ENCODE results near the gene KIF3A.

Gene KIF3A

GRCh38 chr5:132690156-132690555 is 47.2 kb downstream of the KIF3A start:
- Mint-ChIP-seq H3K36me3 (peaks cover 6% of the 10 kb centered on the region), H3K27me3 (no peaks in the 10 kb centered on the region), H3K4me3 (no peak overlapping the region), H3K4me1 (peaks cover 3% of the 10 kb centered on the region), H3K27ac (no peak overlapping the region), H3K9me3 (peaks cover 2% of the 10 kb centered on the region)
- no peak for DNase-seq (ENCODE audit: low spot score in 2 of 2)
- no peak for ATAC-seq (ENCODE audit: low read depth)

DNA sequence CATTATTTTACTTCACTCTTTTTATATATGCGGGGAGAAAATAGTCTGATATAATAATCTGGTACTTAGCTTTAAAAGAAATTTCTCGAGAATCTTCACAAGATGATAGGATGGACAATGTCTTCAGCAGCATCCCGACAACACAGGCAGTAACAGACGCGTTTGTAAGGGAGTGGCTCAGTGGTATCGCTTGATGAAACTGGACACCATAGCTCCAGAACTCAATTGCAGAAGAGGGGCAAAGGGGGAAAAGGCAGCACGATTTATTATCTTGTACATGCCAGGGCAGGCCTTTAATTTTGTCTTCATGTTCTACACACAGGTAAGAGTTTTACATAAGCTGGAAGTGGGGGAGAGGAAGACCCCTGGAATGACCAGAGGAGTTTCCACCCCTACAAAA is 47.8 kb downstream of the KIF3A start:
- H3K4me1 Mint-ChIP-seq: peaks cover 3% of the 10 kb centered on the region
- no peak for DNase-seq (ENCODE audit: low spot score in 2 of 2)
- H3K9me3 Mint-ChIP-seq: peaks cover 2% of the 10 kb centered on the region
- H3K27ac Mint-ChIP-seq: no peak overlapping the region
- peaks cover 6% of the 10 kb centered on the region for H3K36me3 Mint-ChIP-seq
- H3K4me3 Mint-ChIP-seq: no peak overlapping the region
- ATAC-seq (ENCODE audit: low read depth): no peak
- H3K27me3 Mint-ChIP-seq: no peaks in the 10 kb centered on the region

DNA sequence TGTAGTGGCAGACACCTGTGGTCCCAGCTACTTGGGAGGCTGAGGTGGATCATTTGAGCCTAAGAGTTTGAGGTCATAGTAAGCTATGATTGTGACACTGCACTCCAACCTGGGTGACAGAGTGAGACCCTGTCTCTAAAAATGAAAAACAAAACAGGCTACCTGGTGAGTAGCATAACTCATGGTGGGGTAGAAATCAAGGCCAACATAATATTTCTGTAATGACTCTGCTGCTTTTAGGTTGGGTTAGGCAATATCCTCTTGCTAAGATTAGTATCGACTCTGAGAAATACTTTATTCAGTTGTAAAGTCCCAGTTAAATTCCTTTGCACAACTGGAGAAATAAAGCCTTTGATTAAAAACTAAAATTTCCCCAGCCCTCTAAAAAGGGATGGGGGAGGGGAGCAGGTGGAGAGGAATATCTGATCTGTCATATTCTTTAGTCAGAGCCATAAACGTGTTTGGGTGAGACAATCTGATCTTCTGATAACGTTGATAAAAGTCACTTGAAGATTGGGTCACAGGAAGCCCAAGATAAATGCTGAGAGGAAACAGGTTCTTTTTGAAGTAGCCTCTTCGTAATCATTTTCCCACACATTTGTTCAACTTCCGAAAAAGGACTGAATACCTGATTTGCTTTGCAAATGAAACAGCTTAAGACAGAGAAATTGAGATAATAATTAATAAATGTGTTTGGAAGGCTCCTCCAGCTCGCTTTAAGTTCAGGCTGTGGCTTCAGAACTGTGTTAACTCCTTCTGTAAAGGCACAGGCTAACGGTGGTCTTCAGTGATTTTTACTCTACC is 48.6 kb downstream of the KIF3A start:
- no peak overlapping the region for H3K27ac Mint-ChIP-seq

GRCh38 chr5:132687995-132688394 is 49.4 kb downstream of the KIF3A start:
- no peak for DNase-seq (ENCODE audit: low spot score in 2 of 2)
- peak; percentile 21 for ATAC-seq (ENCODE audit: low read depth)
- no peak overlapping the region for H3K4me3 Mint-ChIP-seq

More for the DNA sequence above, 48.6 kb downstream of the KIF3A start:
- H3K4me1 Mint-ChIP-seq: peaks cover 3% of the 10 kb centered on the region
- ATAC-seq (ENCODE audit: low read depth) (no peak), DNase-seq (ENCODE audit: low spot score in 2 of 2) (no peak)
- H3K27me3 Mint-ChIP-seq: no peaks in the 10 kb centered on the region
- peaks cover 2% of the 10 kb centered on the region for H3K9me3 Mint-ChIP-seq
- peaks cover 6% of the 10 kb centered on the region for H3K36me3 Mint-ChIP-seq
- H3K4me3 Mint-ChIP-seq: no peak overlapping the region

DNA sequence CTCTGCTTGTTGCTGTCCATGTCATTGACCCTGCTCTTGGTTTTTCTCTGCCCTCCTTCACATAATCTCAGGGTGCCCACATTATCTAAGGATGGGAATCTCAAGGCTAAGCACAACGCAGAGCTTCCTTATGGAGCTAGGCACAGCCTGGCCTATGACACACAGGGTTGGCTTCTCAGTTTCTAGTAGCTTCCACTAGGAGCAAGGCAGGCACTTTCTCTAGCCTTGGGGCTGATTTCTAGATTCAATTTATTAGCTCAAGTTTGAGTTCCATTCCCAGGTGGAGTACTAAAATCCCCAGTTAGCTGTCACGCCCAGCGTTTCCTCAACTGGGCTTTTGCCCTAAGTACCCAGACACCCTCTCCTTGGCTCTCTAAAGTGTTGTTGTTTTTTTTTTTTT is 51.2 kb downstream of the KIF3A start:
- Mint-ChIP-seq H3K27me3 (no peaks in the 10 kb centered on the region), H3K36me3 (peaks cover 3% of the 10 kb centered on the region), H3K9me3 (no peaks in the 10 kb centered on the region), H3K27ac (no peak overlapping the region), H3K4me3 (no peak overlapping the region), H3K4me1 (peaks cover 8% of the 10 kb centered on the region)
- no peak for ATAC-seq (ENCODE audit: low read depth)
- DNase-seq (ENCODE audit: low spot score in 2 of 2): no peak

More at GRCh38 chr5:132687995-132688394, 49.4 kb downstream of the KIF3A start:
- Mint-ChIP-seq H3K27me3 (no peaks in the 10 kb centered on the region), H3K36me3 (peaks cover 6% of the 10 kb centered on the region), H3K27ac (no peak overlapping the region), H3K9me3 (peaks cover 2% of the 10 kb centered on the region), H3K4me1 (peaks cover 3% of the 10 kb centered on the region)

GRCh38 chr5:132684922-132685720 is 52.2 kb downstream of the KIF3A start:
- DNase-seq (ENCODE audit: low spot score in 2 of 2) (no peak), ATAC-seq (ENCODE audit: low read depth) (no peak)
- Mint-ChIP-seq H3K27ac (no peak overlapping the region), H3K9me3 (no peaks in the 10 kb centered on the region), H3K27me3 (no peaks in the 10 kb centered on the region), H3K4me1 (peaks cover 13% of the 10 kb centered on the region), H3K36me3 (peaks cover 3% of the 10 kb centered on the region), H3K4me3 (no peak overlapping the region)

DNA sequence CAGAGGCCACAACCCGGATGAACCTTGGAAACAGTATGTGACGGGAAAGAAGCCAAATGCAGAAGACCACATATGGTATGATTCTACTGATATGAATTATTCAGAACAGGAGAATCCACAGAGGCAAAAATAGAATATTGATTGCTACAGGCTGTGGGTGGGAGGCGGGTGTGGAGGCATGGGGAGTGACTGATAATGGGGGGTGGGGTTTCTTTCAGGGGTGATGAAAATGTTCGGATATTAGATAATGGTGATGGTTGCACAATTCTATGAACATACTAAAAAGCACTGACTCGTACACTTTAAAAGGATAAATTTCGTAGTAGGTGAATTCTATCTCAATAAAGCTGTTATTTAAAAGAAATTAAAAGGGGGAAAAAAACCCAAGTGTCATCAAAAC is 52.9 kb downstream of the KIF3A start:
- no peak for ATAC-seq (ENCODE audit: low read depth)
- no peak overlapping the region for H3K27ac Mint-ChIP-seq

GRCh38 chr5:132681983-132682382 is 55.4 kb downstream of the KIF3A start:
- no peak for DNase-seq (ENCODE audit: low spot score in 2 of 2)
- no peak overlapping the region for H3K4me3 Mint-ChIP-seq
- no peaks in the 10 kb centered on the region for H3K36me3 Mint-ChIP-seq
- ATAC-seq (ENCODE audit: low read depth): no peak
- H3K27ac Mint-ChIP-seq: peak overlapping the region; percentile 29
- H3K4me1 Mint-ChIP-seq: peaks cover 10% of the 10 kb centered on the region
- H3K27me3 Mint-ChIP-seq: no peaks in the 10 kb centered on the region
- no peaks in the 10 kb centered on the region for H3K9me3 Mint-ChIP-seq

More for the DNA sequence above, 52.9 kb downstream of the KIF3A start:
- H3K9me3 Mint-ChIP-seq: no peaks in the 10 kb centered on the region
- no peaks in the 10 kb centered on the region for H3K27me3 Mint-ChIP-seq
- peaks cover 3% of the 10 kb centered on the region for H3K36me3 Mint-ChIP-seq
- H3K4me1 Mint-ChIP-seq: peaks cover 13% of the 10 kb centered on the region
- H3K4me3 Mint-ChIP-seq: no peak overlapping the region
- DNase-seq (ENCODE audit: low spot score in 2 of 2): no peak

DNA sequence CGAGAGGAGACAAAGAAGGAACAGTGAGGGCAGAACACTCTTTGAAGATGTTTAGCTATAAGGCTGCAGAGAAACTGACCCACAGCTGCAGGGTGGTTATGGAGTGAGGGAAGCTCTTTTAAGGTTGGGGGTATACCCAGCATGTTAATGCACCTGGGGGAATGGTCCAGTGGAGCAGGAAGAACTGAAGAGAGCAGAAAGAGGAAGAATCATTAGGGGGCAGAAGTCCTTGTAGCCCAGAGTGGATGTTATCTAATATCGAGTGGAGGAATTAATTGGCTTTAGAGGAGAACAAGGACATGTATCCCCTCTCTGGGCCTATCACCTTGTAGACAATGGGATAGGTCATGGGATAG is 55.9 kb downstream of the KIF3A start:
- no peaks in the 10 kb centered on the region for H3K36me3 Mint-ChIP-seq
- H3K27ac Mint-ChIP-seq: peak overlapping the region; percentile 29
- no peak overlapping the region for H3K4me3 Mint-ChIP-seq
- peaks cover under 1% of the 10 kb centered on the region for H3K27me3 Mint-ChIP-seq
- H3K4me1 Mint-ChIP-seq: peaks cover 10% of the 10 kb centered on the region
- ATAC-seq (ENCODE audit: low read depth): peak; percentile 86
- no peak for DNase-seq (ENCODE audit: low spot score in 2 of 2)
- H3K9me3 Mint-ChIP-seq: no peaks in the 10 kb centered on the region

GRCh38 chr5:132680780-132681475 is 56.4 kb downstream of the KIF3A start:
- H3K9me3 Mint-ChIP-seq: no peaks in the 10 kb centered on the region
- H3K36me3 Mint-ChIP-seq: no peaks in the 10 kb centered on the region
- no peak overlapping the region for H3K4me3 Mint-ChIP-seq
- DNase-seq (ENCODE audit: low spot score in 2 of 2) (no peak), ATAC-seq (ENCODE audit: low read depth) (no peak)
- H3K27me3 Mint-ChIP-seq: peaks cover 2% of the 10 kb centered on the region
- H3K27ac Mint-ChIP-seq: peak overlapping the region; percentile 29
- peaks cover 10% of the 10 kb centered on the region for H3K4me1 Mint-ChIP-seq

- no peaks in the 10 kb centered on the region for H3K9me3 Mint-ChIP-seq
- H3K27me3 Mint-ChIP-seq: peaks cover 2% of the 10 kb centered on the region
- ATAC-seq (ENCODE audit: low read depth) (no peak), DNase-seq (ENCODE audit: low spot score in 2 of 2) (no peak)
- no peaks in the 10 kb centered on the region for H3K36me3 Mint-ChIP-seq
- H3K4me1 Mint-ChIP-seq: peaks cover 14% of the 10 kb centered on the region
- no peak overlapping the region for H3K4me3 Mint-ChIP-seq
- no peak overlapping the region for H3K27ac Mint-ChIP-seq
These were observed 57.5 kb downstream of the KIF3A start for GRCh38 chr5:132679717-132680380.

GRCh38 chr5:132679166-132679565 is 58.2 kb downstream of the KIF3A start:
- no peaks in the 10 kb centered on the region for H3K9me3 Mint-ChIP-seq
- no peak overlapping the region for H3K4me3 Mint-ChIP-seq
- DNase-seq (ENCODE audit: low spot score in 2 of 2): no peak
- no peak overlapping the region for H3K27ac Mint-ChIP-seq
- no peak for ATAC-seq (ENCODE audit: low read depth)
- peaks cover 2% of the 10 kb centered on the region for H3K27me3 Mint-ChIP-seq
- peaks cover 14% of the 10 kb centered on the region for H3K4me1 Mint-ChIP-seq
- no peaks in the 10 kb centered on the region for H3K36me3 Mint-ChIP-seq

DNA sequence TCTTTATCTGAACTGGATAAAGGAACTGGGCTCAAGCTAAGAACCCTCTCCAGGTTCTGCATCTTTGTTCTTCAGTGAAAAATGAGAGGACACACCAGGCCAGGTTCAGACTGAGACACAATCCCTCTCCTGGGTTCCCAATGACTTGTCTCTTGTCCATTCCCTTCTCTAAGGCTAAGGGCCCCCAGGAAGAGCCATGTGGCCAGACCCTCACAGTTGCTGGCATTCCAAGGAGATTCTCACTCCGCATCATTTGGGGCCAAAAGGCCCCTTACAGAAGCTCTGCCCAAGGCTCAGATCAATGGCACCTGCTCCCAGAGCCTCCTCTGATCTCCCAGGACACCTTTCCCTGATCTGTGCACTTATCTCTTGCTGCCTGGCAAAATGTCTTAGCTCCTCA is 58.6 kb downstream of the KIF3A start:
- H3K9me3 Mint-ChIP-seq: no peaks in the 10 kb centered on the region
- no peaks in the 10 kb centered on the region for H3K36me3 Mint-ChIP-seq
- peaks cover 14% of the 10 kb centered on the region for H3K4me1 Mint-ChIP-seq
- ATAC-seq (ENCODE audit: low read depth) (no peak), DNase-seq (ENCODE audit: low spot score in 2 of 2) (no peak)
- H3K27ac Mint-ChIP-seq: no peak overlapping the region
- peaks cover 2% of the 10 kb centered on the region for H3K27me3 Mint-ChIP-seq
- H3K4me3 Mint-ChIP-seq: no peak overlapping the region

Data from memory B cell (primary cell).